GM10847 (cell line): ENCODE results near the gene SLC4A3.

Experiments used
- POLR2A ChIP-seq: IDR thresholded peaks from 2 replicates; pipeline ENCODE4 v1.6.1; 2011; ENCODE audit not compliant: insufficient read length; ENCODE audit errors: extremely low read depth

The SLC4A3 gene

DNA sequence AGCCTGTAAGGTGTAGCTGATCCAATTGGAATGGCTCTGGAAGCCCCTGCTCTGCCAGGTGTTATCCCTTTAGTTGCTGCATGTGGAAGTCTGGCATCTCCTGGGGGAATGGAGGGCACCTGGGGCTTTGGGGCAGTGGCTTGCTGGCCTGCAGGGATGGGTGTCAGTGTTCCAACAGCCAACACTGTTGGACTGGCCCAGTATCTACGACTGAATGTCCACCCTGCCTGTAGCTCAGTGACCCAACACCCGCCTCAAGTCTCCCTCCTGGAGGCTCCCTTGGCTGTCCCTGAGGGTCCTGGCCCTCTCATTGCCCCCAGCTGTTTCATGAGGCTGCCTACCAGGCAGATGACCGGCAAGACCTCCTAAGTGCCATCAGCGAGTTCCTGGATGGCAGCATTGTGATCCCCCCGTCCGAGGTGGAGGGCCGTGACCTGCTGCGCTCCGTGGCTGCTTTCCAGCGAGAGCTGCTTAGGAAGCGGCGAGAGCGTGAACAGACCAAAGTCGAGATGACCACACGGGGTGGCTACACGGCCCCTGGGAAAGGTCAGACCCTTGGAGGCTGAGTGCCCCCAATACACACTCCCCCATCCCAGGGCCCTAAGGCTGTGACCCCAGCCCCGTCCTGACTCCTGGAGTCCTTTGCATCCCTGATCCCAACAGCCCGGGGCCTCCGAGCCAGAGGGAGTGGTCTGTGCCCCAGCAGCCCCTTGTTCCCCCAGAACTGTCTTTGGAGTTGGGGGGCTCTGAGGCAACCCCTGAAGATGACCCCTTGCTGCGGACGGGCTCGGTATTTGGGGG, 7.7 kb downstream of the SLC4A3 start:
- no peak for TF ChIP-seq POLR2A

DNA sequence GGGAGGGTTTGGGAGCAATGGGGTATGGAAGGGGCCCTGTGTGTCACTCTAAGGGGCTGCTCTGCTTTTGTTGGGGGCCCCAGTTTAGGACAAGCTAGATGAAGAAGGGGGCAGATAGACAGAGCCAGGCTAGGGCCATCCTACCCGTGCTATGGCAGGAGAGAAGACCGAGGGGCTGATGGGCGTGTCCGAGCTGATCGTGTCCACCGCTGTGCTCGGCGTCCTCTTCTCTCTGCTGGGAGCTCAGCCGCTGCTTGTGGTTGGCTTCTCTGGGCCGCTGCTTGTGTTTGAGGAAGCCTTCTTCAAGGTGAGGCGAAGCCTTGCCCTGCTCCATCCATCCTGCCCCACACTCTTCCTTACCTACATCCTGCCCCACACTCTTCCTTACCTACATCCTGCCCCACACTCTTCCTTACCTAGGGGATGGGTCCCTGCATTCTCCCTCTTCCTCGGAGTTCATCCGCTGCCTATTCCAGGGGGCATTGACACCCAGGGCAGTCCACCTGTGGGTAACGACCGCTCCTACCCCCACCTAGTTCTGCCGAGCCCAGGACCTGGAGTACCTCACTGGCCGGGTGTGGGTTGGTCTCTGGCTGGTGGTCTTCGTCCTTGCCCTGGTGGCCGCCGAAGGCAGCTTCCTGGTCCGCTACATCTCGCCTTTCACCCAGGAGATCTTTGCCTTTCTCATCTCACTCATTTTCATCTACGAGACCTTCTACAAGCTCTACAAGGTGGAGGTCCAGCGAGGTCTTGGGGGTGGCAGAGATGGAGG, 8.9 kb downstream of the SLC4A3 start:
- no peak for TF ChIP-seq POLR2A

DNA sequence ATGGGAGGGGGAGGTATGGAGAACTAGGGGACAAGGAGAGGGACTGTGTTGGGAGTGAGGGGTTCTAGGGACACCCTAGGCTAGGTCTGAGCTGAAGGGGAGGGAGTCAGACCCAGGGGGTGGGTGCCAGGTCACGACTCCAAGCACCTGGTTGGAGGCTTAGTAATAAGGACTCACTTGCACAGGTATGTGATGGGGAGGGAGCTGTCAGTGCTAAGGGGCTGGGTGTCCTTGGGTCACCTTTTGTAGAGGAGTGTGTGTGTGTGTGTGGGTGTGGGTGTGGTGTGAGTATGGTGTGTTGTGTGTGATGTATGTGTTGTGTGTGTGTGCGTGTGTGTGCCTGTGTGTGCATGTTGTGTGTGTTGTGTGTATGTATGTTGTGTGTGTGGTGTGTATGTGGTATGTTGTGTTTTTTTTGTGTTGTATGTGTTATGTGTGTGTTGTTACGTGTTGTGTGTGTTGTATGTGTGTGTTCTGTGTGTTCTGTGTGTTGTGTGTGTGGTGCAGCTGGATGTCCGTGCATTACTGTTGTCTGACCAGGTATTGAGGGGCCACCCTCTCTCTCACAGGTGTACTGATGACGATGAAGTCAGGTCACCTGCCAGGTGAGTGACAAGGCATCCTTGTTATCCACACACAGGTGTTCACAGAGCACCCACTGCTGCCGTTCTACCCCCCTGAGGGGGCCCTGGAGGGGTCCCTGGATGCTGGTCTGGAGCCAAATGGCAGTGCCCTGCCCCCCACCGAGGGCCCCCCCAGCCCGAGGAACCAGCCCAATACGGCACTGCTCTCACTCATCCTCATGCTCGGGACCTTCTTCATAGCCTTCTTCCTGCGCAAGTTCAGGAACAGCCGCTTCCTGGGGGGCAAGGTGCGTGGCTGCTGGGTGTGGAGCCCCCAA, 9.8 kb downstream of the SLC4A3 start:
- TF ChIP-seq POLR2A = no peak

DNA sequence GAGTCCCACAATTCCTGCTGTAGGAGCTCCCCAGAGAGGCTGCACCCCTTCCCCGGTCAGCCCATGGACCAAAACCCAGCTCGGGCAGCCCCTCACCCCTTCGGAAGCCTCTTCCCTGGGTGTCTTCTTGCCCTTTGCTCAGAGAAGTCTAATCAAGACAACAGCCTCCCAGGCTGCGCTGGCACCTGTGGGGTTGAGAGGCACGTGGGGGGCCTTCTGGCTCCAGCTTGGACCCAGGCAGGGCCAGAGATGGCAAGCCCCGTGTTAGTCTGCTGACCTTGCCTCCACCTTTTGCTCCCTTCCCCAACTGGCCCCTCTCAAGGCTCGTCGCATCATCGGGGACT, 10.4 kb downstream of the SLC4A3 start:
- TF ChIP-seq POLR2A = no peak

DNA sequence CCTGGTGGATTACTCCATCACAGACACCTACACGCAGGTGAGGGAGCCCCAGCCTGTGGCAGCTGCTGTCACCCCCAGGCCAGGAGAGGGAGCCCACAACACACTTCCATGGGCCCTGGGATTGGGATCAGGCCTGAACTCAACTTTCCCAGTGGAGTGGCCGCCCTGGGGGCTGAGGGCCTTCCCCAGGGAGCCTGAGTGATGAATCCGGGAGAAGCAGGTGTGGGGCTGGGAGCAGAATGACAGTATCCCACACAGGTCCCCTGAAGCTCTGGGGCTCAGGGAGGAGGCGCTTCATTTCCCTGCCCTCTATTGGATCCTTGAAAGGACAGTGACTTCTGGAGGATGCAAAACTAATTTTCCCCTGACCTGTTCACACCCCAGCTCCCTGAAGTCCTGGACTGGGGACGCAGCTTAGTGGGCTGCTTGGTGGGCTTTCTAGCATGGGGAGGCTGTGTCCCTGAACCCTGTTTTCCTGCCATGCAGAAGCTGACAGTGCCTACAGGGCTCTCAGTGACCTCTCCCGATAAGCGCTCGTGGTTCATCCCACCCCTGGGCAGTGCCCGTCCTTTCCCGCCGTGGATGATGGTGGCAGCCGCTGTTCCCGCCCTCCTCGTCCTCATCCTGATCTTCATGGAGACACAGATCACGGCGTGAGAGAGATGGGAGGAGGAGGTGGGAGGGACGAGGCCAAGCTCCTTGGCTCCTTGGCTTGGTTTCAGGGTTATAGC, 11.0 kb downstream of the SLC4A3 start:
- no peak for TF ChIP-seq POLR2A

DNA sequence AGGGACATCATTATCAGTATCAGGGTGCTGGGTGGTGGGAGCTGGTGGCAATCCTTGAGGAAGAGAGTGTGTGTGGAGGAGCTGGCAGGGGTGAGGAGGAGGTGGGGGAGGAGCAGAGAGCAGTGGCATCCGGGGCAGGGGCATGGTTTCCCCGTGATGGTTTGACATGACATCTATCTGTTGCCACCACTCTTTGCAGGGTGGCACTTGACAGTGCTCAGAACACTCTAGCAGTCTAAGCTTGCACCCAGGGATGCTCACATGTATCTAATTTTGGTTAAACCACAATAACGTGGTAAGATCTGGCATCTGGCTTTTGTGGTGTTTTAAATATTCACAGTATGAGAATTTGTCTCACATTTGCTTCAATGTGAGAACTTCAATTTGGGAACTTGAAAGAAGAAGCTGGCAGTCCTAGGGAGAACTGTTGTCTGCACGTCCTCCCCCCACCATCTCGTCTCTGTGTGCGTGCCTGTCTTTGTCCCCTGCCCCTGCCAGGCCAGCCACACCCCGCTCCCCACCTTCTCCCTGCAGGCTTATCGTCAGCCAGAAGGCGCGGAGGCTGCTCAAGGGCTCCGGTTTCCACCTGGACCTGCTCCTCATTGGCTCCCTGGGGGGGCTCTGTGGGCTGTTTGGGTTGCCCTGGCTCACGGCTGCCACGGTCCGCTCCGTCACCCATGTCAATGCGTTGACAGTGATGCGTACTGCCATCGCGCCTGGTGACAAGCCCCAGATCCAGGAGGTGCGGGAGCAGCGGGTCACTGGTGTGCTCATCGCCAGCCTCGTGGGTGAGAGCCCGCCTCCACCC, 11.7 kb downstream of the SLC4A3 start:
- no peak for TF ChIP-seq POLR2A

DNA sequence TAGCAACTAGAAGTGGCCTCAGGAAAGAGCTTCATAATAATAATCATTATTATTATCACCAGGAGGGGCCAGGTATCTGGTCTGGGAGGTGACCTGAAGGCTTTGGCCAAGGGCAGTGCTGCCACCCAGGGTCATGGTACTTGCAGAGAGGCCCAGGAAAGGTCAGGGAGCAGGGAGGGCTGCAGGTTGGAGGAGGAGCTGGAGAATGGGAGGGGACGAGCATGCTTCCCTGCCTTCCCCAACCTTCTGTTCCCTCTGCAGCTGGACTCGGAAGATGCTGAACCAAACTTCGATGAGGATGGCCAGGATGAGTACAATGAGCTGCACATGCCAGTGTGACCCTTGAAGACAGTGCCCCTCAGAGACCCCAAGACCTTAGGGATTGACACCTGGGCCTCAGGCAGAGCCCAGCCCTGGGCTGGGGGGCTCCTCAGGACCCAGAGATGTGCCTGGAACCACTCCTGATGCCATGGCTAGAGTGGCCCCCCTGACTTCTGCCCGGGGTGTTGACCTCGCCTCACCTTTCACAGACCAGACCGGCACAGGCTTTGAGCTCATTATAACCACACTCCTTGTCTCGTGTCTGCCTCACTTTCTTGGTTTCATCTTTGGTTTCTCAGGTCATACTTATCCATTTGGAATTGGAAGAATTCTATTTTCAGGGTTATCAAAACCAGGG, 14.1 kb downstream of the SLC4A3 start:
- TF ChIP-seq POLR2A = no peak

DNA sequence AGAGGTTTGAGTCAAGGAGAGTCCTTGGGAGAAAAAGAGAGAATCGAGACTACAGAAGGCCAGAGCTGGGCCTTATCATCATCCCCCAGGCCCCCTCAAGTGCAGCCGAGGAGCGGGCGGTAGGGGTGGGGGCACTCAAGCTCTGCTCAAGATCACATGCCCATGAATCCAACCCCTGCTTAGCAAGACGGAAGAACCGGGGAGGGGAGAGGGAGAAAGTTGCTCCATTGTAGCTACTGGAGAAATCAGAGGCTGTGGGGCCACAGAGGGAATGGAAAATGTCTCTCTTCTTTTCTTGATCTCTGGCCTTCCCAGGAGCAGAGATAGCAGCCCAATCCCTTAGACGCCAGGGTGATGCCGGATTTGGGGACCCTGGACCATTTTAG, 14.6 kb downstream of the SLC4A3 start:
- no peak for TF ChIP-seq POLR2A

DNA sequence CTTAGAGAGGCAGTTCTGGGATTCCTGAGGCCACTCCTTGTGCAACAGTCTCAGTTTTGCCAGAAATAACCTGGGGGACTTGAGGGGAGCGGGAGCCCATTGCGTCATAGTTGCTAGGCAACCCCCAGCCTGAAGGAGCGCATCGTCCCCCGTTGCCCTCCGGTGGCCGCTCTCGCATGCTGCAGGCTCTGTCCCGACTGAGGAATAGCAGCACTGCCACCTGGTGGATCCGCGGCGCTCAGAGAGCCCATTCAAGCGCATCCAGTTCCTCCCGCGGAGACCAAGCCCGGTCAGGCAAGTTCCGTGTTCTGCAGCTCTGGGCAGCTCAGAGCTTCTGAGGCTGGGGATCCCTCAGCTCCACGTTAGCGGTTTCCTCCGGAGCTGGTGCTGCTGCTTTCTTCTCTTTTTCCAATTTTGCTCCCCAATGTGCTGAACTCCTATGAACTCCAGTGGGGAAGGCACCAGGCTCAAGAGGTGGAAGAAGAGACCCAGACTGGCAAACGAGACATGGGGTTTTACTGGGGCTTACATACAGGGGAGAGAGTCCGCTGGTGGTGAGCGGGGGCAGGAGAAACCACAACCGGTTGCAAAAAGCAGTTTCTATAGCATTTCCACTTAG, 15.1 kb downstream of the SLC4A3 start:
- TF ChIP-seq POLR2A = no peak

DNA sequence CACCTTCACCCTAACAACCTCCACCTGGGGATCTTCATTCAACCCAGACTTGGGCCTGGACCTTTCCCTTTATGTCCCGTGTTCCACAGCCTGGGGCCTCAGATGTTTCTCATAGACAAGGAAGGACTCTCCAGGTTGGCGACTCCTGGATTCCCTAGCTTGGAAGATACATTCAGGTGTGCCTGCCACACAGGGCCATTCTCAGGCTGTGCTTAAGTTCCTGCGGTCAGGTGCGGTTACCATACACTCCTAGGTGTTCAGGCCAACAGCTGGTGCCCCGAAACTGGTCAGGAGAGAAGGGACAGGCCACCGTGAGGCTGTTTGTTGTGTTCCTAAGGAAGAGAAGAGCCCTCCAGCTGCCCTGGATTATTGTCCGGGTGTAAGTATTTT, 15.6 kb downstream of the SLC4A3 start:
- TF ChIP-seq POLR2A = no peak

DNA sequence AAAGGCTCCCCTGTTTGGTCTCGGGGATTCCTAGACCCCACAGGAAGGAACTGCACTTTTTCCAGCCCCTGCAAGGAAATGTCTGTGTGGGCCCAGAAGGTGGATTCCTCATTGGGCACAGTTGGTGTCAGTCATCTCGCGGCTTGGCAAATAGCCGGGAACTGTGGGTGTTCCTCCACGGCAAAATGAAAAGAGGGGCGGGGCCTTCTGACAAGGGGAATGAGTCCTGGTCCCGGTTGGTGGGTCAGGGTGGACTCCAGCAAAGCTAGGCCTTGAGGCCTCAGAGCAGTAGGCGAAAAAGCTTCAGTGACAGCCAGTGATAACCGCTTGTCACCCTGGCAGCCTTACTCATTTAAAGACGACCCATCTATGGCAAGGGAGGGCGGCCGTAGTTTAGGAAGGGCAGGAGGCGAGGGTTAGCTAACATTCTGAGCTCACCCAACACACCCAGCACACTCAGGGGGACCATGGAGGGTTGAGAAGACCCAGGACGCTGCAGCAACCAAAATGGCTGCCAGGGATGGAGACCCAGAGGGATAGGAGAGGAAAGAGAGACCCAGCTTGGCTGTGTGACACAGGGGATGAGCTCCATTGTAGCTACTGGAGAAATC, 16.5 kb downstream of the SLC4A3 start:
- no peak for TF ChIP-seq POLR2A

DNA sequence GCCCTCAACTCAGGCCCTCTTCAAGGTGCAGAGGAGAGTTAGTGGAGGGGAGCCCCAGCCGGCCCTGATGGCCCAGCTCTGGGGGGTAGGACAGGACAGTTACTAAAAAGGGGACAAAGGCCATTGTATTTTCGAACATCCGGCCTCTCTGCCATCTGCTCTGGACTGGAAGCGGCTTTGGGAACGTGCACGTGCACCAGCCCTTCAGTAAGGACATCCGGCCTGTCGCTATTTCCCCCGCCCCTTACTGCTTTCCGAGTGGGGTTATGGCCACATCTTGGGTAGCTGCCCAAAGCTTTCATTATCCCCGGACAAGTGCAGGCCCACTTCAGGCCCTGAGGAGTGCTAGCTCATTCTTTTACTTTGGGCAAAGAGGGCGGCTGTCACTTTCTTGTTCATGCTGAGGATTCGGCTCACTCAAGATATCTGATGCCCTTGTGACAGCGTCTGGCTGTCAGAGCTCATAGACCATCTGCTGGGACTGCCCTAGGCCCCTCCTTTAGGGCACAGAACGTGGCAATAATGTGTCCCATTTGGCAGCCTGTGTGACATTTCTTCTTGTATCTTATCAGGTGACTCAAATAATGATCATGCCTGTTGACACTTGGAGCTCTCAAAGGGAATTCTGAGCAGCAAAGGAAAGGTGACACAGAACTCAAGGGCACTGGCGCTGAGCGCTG, 17.5 kb downstream of the SLC4A3 start:
- TF ChIP-seq POLR2A = no peak
